ENCODE data around the gene ZBTB20. TPM values are rescaled to one million over a fixed set of nuclear protein-coding genes. Genes with fewer than 3 reads are reported as not detected.
"Not testable (repeated sequence)": the region's sequence is repeated elsewhere in the genome, so short reads cannot be mapped to it uniquely, and the experiment has no call there.

Gene ZBTB20
- total RNA-seq, 4 donors from 2014 or later = 4.1 to 41.8 (median 11.6) TPM

DNA sequence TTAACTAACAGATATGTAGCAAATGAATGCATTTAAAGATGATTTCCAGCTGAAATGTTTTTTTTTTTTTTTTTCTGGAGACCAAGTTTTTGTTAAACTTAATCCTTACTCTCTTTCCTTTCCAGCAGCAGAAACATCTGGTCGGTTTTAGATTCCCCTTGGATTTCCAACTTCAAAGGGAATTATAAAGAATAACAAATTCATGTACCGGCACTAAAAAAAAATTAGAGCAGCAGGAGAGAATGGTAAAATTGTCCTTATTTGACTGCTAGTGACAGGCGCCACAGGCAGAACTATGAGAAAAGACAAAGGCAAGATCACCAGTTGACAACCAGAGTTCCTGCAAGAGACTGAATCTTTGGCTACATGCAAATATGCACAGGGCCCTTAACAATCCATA lies 459.9 kb downstream of the ZBTB20 start:
- Histone ChIP-seq H3K4me3 (no peak overlapping the region), H3K27ac (peak overlapping the region in 1 of 4 donors; percentile 30)
- intact Hi-C loops (cut with DNase I) = no loop called here

DNA sequence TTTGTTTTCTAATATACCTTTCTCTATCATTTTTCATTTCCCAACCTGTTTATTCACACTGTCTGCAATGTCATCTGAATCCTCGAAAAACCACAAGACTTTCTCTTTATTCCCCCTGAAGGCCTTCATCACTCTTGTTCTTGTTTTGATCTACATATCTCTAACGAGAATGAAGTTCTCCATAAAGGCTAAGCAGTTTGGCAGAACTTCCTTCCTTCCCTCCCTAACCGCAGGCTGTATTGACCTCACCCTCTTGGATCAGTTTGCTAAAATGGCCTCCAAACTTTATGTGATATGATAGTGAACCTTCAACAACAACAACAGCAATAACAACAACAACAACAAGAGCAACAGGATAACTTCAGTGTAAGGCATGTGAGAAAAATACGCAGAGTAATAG lies 460.5 kb downstream of the ZBTB20 start:
- no peak overlapping the region for H3K4me3 ChIP-seq
- WGBS, 2 donors = 50 to 52% methylated on average over 3 to 4 of the region's 4 CpGs
- peaks cover 0 to 8% (median 0%) of the 10 kb centered on the region in 3 donors for H3K4me1 ChIP-seq
- H3K36me3 ChIP-seq = no peaks in the 10 kb centered on the region
- no peak for DNase-seq
- no peaks in the 10 kb centered on the region for H3K9me3 ChIP-seq
- intact Hi-C loops (cut with DNase I) = no loop called here
- TF ChIP-seq POLR2A (IDR thresholded peaks at IDR 0.05) = no peak
- TF ChIP-seq, protein P1, sequence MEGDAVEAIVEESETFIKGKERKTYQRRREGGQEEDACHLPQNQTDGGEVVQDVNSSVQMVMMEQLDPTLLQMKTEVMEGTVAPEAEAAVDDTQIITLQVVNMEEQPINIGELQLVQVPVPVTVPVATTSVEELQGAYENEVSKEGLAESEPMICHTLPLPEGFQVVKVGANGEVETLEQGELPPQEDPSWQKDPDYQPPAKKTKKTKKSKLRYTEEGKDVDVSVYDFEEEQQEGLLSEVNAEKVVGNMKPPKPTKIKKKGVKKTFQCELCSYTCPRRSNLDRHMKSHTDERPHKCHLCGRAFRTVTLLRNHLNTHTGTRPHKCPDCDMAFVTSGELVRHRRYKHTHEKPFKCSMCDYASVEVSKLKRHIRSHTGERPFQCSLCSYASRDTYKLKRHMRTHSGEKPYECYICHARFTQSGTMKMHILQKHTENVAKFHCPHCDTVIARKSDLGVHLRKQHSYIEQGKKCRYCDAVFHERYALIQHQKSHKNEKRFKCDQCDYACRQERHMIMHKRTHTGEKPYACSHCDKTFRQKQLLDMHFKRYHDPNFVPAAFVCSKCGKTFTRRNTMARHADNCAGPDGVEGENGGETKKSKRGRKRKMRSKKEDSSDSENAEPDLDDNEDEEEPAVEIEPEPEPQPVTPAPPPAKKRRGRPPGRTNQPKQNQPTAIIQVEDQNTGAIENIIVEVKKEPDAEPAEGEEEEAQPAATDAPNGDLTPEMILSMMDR (IDR thresholded peaks at IDR 0.05) = no peak
- peak overlapping the region in 2 of 4 donors; percentile 10 to 30 for H3K27ac ChIP-seq
- H3K27me3 ChIP-seq = no peaks in the 10 kb centered on the region

More for the DNA sequence above, 459.9 kb downstream of the ZBTB20 start:
- H3K27me3 ChIP-seq = no peaks in the 10 kb centered on the region
- no peak for DNase-seq
- TF ChIP-seq POLR2A (IDR thresholded peaks at IDR 0.05) = no peak
- TF ChIP-seq, protein P1 (IDR thresholded peaks at IDR 0.05) = no peak
- no peaks in the 10 kb centered on the region for H3K36me3 ChIP-seq
- 44 to 54% methylated on average over 3 of the region's 3 CpGs for WGBS, 2 donors
- peaks cover 0 to 8% (median 0%) of the 10 kb centered on the region in 3 donors for H3K4me1 ChIP-seq
- no peaks in the 10 kb centered on the region for H3K9me3 ChIP-seq

DNA sequence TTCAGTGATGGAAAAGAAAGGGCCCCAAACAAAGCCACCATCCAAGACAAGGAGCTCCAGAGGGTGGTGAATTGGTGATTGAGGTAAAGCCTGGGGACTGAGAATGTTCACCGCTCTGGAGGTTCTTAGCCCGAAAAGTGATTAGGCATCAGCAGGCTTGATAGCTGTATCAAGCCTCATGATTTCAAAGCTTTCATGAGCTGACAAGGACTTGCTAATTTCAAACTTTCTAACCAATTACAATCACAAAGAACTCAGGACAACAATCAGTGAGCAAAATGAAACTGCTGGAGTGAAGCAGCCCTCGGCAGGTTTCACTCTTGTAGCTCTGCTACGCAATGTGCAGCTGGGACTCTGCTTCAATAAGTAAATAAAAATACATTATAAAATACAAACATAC lies 461.9 kb downstream of the ZBTB20 start:
- intact Hi-C loops (cut with DNase I) = no loop called here
- Histone ChIP-seq H3K36me3 (no peaks in the 10 kb centered on the region), H3K27me3 (no peaks in the 10 kb centered on the region), H3K27ac (no peak overlapping the region), H3K4me1 (peaks cover 0 to 8% (median 0%) of the 10 kb centered on the region in 3 donors), H3K9me3 (no peaks in the 10 kb centered on the region), H3K4me3 (peak overlapping the region in 2 of 4 donors; percentile 0 to 2)
- TF ChIP-seq POLR2A (IDR thresholded peaks at IDR 0.05) = no peak
- TF ChIP-seq, protein P1 (IDR thresholded peaks at IDR 0.05) = no peak
- 84 to 89% methylated on average over 4 of the region's 4 CpGs for WGBS, 2 donors
- no peak for DNase-seq

DNA sequence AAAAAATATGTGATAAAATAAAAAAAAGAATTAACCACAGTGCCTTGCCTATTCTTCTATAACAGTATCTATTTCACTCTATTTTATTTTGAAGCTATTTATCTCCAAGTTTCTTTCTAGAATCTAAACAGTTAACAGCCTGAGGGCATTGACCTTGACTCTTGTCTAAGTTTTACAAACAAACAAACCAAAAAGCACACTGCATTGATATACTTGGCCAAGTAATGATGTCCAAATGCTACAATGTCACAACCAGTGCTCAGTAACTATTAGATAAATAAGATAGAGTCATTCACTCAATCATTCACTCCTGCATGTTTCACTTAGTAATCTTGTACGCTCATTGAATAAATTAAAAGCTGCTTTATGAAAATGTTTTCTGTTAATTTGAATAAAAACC lies 466.8 kb downstream of the ZBTB20 start:
- WGBS, 2 donors = 92 to 100% methylated on average over 1 of the region's 1 CpG
- H3K4me3 ChIP-seq = no peak overlapping the region
- TF ChIP-seq, protein P1 (IDR thresholded peaks at IDR 0.05) = no peak
- TF ChIP-seq POLR2A (IDR thresholded peaks at IDR 0.05) = no peak
- no peaks in the 10 kb centered on the region for H3K9me3 ChIP-seq
- H3K4me1 ChIP-seq = no peaks in the 10 kb centered on the region
- H3K36me3 ChIP-seq = no peaks in the 10 kb centered on the region
- no peak for DNase-seq
- H3K27me3 ChIP-seq = no peaks in the 10 kb centered on the region
- no peak overlapping the region for H3K27ac ChIP-seq
- intact Hi-C loops (cut with DNase I) = no loop called here

DNA sequence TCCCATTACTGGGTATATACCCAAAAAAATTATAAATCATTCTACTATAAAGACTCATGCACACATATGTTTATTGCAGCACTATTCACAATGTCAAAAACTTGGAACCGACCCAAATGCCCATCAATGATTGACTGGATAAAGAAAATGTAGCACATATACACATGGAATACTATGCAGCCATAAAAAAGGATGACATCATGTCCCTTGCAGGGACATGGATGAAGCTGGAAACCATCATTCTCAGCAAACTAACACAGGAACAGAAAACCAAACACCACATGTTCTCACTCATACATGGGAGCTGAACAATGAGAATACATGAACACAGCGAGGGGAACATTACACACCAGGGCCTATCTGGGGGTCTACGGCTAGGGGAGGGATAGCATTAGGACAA lies 467.3 kb downstream of the ZBTB20 start:
- H3K9me3 ChIP-seq; H3K36me3 ChIP-seq; H3K27ac ChIP-seq; H3K4me1 ChIP-seq; H3K27me3 ChIP-seq; H3K4me3 ChIP-seq; DNase-seq; intact Hi-C loops (cut with DNase I): not testable (repeated sequence)
- WGBS, 2 donors = 83 to 100% methylated on average over 3 of the region's 3 CpGs

DNA sequence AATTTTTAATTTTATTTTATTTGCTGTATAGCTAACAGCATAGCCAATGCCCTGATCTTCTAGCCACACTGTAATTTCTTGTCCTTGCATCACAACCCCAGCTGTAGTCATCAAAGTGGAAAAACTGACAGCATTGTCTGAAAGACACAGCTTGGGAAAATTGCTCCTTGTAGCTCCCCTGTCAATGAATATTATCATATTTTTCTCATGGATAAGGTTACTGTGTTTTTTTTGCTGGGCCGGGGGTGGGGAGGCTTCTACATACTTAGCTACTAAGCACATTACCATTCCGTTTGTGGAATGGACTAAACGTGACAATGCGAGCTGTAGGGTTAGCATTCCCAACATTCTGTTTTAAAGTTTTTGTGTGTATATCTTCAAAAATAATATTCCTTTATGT lies 472.0 kb downstream of the ZBTB20 start:
- H3K27ac ChIP-seq = no peak overlapping the region
- no peaks in the 10 kb centered on the region for H3K9me3 ChIP-seq
- intact Hi-C loops (cut with DNase I) = no loop called here
- H3K4me3 ChIP-seq = no peak overlapping the region
- H3K36me3 ChIP-seq = no peaks in the 10 kb centered on the region
- H3K4me1 ChIP-seq = no peaks in the 10 kb centered on the region
- TF ChIP-seq POLR2A (IDR thresholded peaks at IDR 0.05) = no peak
- TF ChIP-seq, protein P1 (IDR thresholded peaks at IDR 0.05) = no peak
- H3K27me3 ChIP-seq = no peaks in the 10 kb centered on the region
- no peak for DNase-seq
- WGBS, 2 donors = 85 to 86% methylated on average over 4 of the region's 4 CpGs
